HG03457 (cell line): ENCODE measurements around the gene ACCSL.

Experiments
- ATAC-seq: cut with Tn5 transposase; IDR thresholded peaks from one replicate; pipeline ENCODE4 v1.9.1; 2021; ENCODE audit warnings: moderate number of reproducible peaks; ENCODE audit not compliant: unreplicated experiment

The ACCSL gene

DNA sequence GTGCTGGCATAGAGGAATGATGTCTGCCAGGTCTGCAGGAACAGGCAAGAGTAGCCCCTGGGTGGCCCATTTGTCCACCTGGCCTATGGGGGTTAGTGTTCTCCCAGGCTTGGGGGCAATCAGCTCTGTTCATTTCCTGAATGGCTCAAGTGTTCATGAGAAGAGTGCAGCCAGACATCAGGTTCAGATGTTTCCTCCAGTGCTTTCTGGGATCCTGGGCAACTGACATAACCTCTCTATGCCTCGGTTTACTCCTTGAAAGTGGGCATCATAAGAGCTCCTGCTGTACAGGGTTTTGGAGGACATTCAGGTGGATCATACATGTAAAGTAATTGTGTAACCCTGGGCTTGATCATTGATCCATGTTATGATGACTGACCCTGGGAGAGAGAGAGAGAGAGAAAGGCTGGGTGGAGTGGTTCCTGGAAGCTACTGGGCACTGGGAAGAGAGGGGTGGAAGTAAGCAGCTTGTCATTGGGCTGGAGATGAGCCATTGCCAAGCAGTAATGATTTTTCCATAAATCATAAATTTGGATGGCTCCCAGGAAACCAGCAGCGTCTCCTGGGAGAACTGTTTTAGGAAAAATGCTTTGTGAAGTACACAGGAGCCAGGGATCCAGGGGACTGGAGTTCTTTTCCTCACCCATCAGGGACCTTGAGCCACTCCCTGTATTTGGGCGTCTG is 30.2 kb upstream of the ACCSL start:
- no peak for ATAC-seq

DNA sequence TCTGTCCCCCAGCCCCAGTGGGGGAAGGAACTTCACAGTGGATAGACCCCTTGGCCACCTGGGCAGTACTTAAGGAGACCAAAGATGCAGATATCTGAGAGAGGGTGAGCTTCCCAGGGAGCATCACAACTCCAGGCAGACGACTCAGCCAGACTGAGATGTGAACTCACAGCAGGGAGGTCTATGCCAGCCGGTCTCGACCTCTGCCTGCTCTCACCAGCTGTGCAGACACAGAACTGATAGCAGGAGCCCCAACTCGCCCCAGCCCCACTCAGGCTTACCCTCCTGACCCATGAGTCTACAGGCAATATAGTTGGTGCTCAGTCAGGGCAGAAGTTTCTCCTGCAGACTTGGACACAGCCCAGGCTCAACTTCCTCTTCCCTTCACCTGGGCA is 29.7 kb upstream of the ACCSL start:
- ATAC-seq = no peak

DNA sequence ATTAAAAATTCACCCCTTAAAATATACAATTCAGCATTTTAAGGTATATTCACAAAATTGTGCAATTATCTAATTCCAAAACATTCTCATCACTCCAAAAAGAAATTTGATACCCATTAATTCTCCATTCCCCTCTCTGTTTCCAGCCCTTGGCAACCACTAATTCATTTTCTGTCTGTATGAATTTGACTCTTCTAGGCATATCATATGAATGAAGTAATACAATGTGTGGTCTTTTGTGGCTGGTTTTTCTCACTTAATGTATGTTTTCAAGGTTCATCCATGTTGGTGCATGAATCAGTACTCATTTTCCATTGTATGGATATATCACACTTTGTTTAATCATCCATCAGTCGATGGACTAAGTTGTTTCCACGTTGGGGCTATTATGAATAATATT is 29.0 kb upstream of the ACCSL start:
- ATAC-seq = no peak

DNA sequence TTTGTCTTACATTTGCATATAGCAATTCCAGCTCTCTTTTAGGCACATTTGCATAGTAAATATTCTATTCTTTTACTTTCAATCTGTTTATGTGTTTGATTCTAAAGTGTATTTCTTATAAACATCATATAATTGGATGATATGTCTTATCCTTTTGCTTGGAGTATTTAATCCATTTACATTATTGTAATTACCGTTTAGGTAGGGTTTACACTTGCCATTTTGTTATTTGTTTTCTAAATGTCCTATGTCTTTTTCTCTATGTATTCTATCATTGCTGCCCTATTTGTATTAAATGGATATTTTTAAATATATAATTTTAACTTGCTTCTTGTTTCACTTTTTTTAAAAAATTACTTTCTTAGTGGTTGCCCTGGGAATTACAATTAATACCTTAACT is 22.8 kb upstream of the ACCSL start:
- ATAC-seq = no peak

DNA sequence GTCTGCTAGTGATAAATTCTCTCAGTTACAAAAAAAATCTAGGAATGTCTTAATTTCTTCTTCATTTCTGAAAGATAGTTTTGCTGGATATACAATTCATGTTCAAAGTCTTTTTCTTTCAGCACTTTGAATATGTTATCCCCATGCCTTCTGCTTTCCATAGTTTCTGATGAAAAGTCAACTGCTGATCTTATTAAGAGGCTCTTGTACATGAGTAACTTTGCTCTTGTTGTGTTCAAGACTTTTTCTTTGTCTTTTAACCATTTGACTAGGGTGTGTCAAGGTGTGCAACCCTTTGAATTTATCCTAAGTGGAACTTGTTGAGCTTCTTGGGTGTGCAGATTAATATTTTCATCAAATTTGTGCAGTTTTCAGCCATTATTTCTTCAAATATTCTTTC is 22.1 kb upstream of the ACCSL start:
- ATAC-seq = no peak

DNA sequence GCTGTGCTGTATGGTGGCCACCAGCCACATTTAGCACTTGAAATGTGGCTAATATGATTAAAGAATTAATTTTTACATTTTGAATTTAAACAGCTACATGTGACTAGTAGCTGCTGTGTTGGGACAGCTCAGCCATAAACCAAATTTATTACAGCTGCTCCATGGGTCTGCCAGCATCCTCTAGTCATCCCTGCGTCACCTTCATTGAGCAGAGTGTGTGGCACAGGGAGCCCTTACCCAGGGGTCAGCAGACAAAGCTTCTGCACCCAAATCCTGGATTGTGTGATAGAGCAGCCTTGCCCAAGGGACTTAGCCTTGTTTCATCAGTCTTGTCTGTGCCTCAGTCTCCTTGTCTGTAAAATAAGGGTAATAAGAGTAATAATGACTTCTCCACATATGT is 19.4 kb upstream of the ACCSL start:
- no peak for ATAC-seq

DNA sequence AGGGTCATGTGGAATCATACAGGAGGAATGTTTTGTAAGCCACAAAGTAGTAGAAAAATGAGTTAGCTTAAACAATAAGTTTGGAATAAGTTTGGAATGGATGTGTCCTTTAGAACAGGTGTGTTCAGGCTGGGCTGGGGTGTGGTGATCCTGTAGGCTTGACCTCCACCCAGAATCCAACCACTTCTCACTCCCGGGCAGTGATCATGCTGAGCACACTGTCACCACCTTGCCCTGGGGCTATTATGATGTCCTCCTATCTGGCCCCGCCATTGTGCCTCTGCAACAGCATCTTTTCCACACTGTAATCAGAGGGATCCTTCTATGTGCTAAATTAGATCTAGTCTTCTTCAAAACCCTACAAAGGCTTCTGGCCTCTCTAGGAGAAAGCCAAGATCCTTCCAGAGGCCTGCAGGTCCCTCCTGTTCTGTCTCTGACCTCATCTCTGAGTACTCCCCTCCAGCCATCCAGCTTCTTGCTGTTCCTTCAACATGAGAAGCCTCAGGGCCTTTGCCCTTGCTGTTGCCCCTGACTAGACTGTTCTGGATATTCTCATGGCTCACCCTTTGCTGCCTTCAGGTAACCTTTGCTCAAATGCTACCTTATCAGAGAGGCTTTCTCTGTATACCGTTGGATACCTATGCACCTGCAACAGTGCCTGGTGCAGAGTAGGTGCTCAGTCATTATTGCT is 18.8 kb upstream of the ACCSL start:
- ATAC-seq = no peak

DNA sequence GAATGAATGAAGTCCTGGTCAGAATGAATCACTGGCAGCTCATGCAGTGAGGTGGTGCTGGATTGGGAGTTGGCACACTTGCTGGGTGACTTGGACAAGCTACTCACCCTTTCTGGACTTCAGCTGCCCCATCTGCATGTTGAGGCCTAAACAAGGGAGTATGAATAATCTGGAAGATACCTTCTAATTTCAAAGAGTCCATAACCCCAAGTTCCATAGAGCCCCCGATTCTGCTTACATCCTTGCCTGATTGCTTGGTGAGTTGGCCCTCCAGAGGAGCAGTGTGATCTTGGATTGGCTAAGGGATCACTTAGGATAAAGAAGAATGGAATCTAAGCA is 18.3 kb upstream of the ACCSL start:
- no peak for ATAC-seq

DNA sequence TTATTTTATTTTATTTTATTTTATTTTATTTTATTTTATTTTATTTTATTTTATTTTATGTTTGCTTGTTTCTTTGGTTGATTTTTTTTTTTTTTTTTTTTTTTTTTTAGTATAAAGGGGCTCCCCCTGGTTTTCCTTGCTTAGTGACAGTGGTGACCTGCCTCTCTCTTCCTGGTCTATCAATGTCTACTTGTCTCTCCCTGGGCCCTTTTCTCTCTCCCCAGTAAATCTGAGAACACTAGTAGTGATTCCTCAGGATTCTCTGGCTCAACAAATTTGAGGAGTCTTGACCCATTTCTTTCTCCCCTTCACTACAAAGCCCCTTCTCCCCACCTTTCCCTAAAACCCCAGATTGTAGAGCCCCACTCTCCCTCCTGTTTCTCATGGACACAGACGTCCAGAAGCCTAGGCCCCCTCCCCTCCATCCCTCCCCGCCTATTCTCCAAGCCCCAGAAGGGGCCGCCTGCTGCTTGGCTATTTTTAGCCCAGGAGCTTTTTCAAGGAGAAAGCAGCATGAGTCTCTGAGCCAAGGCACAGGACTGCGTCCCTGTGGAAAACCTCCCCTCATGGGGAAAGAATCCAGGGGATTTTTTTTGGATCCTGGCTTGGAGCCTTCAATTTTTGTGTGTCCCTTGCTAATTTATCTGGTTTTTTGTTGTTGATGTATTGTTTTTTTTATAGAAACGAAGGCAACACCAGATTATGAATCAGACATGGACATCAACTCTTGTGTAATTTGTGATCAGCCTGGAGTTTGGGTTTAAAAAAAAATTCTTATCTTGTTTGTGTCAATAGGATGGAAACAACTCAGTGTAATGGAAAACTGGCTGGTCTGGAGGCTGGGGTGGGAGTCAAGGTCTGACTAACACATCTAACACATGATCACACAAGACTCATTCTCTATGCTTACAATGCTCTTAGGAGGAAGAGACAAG is 17.5 kb upstream of the ACCSL start:
- no peak for ATAC-seq

DNA sequence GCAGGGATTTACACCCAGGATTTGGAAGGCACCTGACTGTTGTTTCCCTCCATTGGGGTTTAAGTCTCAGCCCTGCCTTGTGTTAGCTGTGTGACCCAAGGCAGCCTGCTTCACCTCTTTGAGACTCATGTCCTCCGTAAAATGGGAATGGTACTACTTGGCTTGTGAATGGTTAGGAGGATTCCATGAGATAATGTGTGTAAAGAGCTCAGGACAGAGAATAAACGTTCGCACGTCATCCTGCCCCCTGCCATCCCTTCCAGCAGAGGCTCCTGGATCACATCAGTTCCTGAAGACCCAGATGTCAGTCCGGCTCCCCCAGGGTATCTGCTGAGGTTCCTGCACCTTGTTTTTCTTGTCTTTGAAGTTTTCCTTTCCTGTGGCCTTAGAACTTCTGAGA is 16.8 kb upstream of the ACCSL start:
- ATAC-seq = no peak

DNA sequence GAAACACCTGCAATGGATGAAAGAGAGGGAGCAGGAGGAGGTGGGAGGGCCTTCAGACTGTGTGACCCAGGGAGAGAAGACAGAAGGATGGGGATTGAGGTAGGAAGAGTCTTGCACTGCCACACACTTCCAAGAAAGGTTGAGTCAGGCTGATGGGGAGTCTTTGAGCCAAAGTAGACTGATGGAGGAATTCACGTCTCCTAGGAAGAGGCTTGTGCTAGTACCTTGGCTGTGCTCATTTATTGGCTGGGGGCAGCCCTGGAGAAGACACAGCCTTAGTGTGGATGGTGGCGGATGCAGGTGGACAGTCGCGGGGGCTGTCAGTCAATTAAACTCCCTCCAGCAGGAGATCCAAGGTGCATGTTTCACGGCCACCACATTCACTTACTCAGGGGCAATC is 16.2 kb upstream of the ACCSL start:
- ATAC-seq = no peak

DNA sequence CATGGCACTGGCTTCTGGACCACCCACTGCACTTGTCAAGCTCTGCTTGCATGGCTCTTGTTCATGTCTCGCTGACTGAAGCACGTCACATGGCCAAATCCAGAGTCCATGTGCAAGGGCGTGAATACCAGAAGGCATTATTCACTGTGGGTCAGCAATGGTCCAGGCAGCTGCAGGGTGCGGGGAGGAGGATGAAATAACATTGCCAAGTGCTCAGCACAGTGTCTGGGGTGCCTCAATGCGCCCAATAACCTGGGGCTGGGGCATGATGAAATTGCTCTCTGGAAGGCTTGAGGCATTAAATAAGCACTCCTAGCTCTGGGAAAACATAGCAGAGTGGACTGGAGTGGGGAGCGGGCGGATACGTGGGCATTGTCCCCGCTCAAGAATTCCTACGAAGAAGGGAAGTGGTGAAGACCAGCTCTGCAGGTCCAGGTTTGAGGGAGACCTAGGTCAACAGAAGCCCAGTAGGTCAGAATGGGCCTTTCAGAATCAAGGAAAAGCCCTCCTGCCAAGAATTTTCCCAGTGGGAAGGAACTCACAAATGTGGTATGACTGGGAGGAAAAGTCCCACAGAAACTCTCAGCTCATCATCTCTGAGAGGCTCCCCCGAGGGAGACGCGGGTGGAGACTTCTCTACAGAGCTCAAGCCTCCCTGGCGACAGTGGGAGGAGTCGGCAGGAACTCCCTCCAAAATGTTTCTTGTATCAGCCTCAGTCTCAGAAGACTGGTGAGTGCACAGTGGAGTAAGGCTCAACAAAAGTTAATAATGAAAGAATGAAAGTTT is 15.3 kb upstream of the ACCSL start:
- ATAC-seq = no peak

DNA sequence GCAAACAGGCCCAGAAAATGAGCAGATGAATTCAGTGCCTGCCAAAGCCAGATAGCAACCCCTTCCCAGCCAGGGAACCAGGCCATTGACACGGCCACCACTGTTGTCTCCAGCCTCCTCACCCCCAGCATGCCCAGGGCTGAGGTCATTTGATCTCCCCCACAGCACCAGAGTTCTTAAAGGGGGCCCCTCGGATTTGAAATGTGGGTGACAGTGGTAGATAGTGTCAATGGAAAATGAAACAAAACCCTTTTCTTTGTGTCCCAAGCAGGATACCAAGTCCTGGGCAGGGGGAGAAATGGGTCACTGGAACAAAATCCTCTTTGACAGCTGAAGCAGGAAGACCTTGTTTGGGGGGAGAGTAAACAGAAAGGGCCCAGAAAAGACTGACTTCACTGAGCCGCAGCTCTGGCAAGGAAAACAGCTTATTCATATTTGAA is 14.3 kb upstream of the ACCSL start:
- no peak for ATAC-seq

DNA sequence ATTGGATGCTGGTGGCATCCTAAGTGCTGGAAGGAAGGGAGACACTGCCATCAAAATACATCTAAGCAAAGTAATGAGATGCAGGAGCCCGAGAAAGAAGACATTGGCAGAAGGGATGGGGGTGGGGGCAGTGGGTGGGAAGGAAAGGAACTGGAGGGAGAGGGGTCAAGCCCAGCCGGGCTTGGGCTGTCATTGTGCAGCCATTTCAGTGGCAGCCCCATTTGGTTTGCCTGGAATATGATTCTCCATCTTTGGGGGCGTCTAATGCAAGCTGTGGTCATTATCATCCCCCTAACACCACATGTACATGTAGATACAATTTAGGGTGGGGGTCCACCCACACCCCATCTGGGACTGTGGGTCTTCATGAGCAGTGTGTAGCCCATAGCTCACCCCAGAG is 13.9 kb upstream of the ACCSL start:
- no peak for ATAC-seq

DNA sequence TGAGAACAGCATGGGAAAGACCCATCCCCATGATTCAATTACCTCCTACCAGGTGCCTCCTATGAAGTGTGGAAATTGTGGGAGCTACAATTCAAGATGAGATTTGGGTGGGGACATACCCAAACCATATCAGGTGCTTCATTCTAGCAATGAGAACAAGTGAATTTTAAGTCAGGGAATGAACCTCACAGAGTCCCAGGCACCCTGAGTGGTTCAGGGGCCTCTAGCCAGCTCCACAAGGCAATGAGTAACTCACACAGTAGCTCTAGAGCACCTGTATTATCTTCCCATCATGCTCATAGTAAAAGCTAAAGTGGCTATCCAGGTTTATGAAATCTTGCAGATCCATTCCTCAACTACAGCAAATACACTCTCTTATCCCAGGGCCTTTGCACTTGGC is 13.1 kb upstream of the ACCSL start:
- ATAC-seq = no peak

DNA sequence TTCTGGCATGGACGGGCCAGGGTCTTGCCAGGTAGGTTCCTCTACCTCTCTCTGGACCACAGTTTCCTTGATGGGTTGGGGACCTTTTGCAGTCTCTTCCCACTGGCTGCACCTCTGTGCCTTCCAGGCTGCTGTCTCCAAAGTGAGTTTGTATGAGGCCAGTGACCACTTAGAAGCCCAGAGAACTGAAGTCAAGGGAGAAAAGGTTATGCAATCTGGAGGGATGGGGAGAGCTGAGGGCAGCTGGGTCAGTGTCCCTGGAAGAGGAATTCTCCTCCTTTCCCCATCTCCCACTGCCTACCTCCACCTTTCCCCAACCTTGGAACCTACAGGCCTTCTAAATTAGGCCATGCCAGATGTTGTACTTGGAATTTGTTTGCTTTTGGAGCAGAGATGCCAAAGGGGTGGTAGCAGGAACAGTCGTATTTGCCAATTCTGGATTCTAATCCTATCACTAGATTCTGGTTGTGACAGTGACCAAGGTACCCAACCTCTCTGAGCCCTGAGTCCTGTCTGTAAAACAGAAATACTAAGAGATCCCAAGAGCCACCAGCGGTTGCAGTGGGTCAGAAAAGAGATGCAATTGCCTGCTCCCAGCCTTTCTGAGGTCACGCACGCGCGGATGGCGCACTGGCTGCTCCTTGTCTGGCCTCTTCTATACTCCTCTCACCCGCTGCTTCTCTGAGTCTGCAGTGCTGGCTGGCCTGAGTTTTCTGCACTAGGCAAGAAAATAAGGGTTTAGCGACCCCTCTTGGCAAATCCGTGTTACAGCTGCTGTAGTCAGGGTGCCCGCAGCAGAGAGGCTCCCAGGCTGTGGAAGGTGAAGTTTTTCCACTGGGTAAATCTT is 10.7 kb upstream of the ACCSL start:
- ATAC-seq = no peak

DNA sequence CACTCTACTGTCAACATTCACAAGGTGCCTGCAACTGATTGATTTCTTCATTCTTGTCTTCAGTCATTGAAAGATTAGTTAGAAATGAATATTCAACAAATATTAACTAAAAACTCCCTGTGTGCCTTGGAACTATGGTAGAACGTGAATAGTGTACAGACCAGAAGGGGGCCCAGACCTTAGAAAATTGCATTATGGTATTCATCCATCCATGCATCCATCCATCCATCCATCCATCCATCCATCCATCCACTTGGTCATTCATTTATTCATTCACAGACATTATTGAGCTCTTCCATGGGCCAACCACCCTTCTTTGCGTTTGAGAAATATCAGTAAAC is 10.2 kb upstream of the ACCSL start:
- ATAC-seq = no peak

DNA sequence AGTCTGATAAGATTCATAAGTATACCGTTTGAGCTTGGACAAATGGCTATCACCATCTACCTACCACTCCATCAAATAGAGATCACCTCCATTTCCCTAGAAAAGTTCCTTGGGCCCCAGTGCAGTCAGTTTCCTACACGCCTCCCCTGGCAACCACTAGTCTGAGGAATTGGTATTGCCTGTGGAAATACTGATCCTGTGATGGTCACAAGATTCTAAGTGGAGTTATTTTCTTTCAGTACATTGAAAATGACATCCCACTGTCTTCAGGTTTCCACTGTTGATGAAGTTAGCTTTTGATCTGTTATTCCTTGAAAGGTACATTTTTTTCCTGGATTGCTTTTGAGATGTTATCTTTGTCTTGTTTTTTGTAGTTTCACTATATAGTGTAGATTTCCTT is 4.6 kb upstream of the ACCSL start:
- ATAC-seq = no peak

DNA sequence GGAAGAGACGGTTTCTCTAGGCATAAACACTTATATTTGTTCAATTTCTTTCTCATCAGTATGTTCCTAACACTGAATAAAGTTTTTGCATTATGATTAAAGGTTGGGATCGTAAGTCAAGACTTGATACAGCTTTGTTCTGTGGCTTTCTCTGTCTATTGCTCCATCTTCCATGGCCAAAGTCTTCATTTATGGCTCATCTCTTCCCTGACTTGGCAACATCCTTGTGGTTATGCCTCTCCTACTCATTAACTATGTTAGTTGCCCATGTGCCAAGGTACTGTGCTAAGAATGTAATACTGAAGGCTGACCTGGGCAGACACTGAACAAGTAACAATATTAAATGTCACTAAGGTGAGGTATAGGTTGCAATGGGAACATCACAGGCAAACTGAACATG is 1.6 kb upstream of the ACCSL start:
- ATAC-seq = no peak

DNA sequence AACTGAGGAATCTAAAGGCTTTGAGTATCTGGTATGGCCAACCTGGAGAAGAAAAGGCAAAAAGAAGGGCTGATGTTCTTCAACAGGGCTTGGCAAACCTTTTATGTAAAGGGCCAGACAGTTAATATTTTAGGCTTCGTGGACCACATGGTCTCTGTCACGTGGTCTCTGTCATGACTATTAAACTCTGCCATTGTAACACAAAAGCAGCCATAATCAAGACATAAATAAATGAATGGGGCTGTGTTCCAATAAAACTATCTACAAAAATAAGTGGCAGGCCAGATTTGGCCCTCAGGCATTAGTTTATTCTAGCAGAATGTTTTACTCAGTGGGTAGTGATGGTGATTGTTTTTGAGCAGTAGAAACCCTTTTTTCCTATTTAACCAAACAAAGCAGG is 483 bp upstream of the ACCSL start:
- no peak for ATAC-seq
